ENCODE data around the gene SLC6A11.

SLC6A11 gene

DNA sequence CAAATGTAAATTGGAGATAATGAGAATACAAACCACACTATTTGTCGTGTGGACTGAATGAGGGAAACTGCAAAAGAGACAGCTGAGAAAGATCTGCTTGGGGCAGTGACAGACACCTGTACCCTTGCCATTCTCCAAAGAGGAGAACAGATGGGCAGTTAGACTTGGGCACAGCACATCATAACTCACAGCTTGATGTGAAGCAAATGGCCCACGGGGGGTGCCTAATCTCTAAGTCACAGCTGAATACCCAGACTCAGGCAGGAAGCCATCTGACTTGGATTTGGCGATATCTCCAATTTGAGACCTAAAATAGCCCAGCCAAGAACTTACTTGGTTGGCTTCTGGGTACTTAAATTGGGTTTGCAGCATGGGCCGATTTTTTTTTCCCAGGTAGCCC, 10.0 kb upstream of the SLC6A11 start:
- H3K9me3 ChIP-seq (ENCODE audit: low read length), result no peaks in the 10 kb centered on the region

DNA sequence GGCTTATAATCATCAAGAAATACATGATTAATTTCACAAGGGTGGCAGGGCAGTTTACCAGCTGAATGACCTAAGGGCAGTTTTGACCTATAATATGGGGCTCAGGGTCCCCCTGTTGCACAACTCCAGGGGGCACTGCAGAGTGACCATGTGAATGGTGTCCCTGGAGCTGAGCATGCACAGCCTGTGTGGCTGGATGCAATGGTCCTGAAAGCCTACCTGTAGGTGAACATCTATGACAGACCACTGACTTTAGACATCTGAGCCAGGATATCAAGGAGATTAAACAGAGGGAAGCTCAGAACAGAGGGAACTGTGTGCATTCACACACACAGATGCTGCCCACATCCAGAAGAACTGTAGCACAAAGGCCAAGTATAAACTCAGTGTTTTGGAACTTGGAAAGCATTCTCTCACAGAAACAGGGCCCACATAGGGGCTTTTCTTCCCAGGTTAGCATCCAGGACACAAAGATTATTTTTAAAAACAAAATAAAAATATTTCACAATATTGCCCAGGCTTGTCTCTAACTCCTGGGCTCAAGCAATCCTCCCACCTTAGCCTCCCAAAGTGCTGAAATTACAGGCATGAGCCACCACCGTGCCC, 7.8 kb upstream of the SLC6A11 start:
- Histone ChIP-seq H3K4me1 (ENCODE audit: insufficient read depth, low read length) (no peaks in the 10 kb centered on the region), H2AFZ (ENCODE audit: low read depth, low read length) (no peak overlapping the region), H3K27me3 (ENCODE audit: insufficient read depth, low read length) (no peaks in the 10 kb centered on the region), H3K36me3 (ENCODE audit: insufficient read depth, low read length) (no peaks in the 10 kb centered on the region), H3K9me3 (ENCODE audit: low read length) (no peaks in the 10 kb centered on the region), H3K4me3 (ENCODE audit: low read length) (no peak overlapping the region)

More for the DNA sequence above, 10.0 kb upstream of the SLC6A11 start:
- Histone ChIP-seq H2AFZ (ENCODE audit: low read depth, low read length) (no peak overlapping the region), H3K4me1 (ENCODE audit: insufficient read depth, low read length) (no peaks in the 10 kb centered on the region), H3K27me3 (ENCODE audit: insufficient read depth, low read length) (no peaks in the 10 kb centered on the region), H3K36me3 (ENCODE audit: insufficient read depth, low read length) (no peaks in the 10 kb centered on the region), H3K4me3 (ENCODE audit: low read length) (no peak overlapping the region)

GRCh38 chr3:10808974-10809373, 7.1 kb upstream of the SLC6A11 start:
- Histone ChIP-seq H3K9me3 (ENCODE audit: low read length) (no peaks in the 10 kb centered on the region), H2AFZ (ENCODE audit: low read depth, low read length) (no peak overlapping the region), H3K4me1 (ENCODE audit: insufficient read depth, low read length) (no peaks in the 10 kb centered on the region), H3K36me3 (ENCODE audit: insufficient read depth, low read length) (no peaks in the 10 kb centered on the region), H3K27me3 (ENCODE audit: insufficient read depth, low read length) (no peaks in the 10 kb centered on the region), H3K4me3 (ENCODE audit: low read length) (no peak overlapping the region)

GRCh38 chr3:10810376-10810775, 5.7 kb upstream of the SLC6A11 start:
- Histone ChIP-seq H3K4me1 (ENCODE audit: insufficient read depth, low read length) (no peaks in the 10 kb centered on the region), H3K27me3 (ENCODE audit: insufficient read depth, low read length) (peaks cover 12% of the 10 kb centered on the region), H2AFZ (ENCODE audit: low read depth, low read length) (no peak overlapping the region), H3K36me3 (ENCODE audit: insufficient read depth, low read length) (no peaks in the 10 kb centered on the region), H3K4me3 (ENCODE audit: low read length) (no peak overlapping the region), H3K9me3 (ENCODE audit: low read length) (no peaks in the 10 kb centered on the region)

DNA sequence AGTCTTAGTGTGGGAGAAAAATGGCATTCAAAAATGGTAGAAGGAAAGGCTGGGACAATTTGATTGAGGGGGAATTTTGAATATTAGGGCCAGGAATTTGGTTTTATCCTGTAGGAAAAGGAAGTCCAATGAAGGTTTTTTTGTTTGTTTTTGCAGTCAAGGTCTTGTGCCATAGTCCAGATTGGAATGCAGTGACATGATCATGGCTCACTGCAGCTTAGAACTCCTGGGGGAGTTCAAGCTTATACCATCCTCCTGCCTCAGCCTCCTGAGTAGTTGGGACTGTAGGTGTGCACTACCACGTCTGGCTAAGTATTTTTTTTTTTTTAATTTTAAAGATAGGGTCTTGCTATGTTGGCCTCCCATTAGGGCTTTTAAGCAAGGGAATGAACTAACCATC, 2.6 kb upstream of the SLC6A11 start:
- peaks cover 36% of the 10 kb centered on the region for H3K27me3 ChIP-seq (ENCODE audit: insufficient read depth, low read length)

DNA sequence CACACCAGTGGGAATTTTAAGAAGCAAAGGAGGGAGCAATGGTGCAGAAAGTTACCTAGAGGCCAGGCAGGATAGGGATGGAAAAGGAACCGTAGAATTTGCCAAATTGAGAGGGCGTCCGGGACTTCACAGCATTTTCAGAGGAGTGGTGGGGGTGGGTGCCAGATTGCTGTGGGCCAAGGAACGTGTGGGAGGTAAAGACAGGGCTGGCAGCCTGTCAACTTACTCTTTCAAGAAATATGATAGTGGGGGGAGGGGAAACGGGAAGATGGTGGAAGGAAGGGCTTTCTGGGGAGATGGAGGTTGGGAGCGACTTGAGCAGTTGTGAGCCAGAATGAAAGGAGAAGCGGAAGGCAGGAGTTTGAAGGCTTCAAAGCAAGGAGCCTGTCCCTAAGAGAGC, 1.4 kb upstream of the SLC6A11 start:
- H2AFZ ChIP-seq (ENCODE audit: low read depth, low read length), result no peak overlapping the region
- H3K27me3 ChIP-seq (ENCODE audit: insufficient read depth, low read length), result peaks cover 36% of the 10 kb centered on the region
- H3K9me3 ChIP-seq (ENCODE audit: low read length), result peaks cover 2% of the 10 kb centered on the region
- H3K36me3 ChIP-seq (ENCODE audit: insufficient read depth, low read length), result no peaks in the 10 kb centered on the region
- no peak overlapping the region for H3K4me3 ChIP-seq (ENCODE audit: low read length)
- no peaks in the 10 kb centered on the region for H3K4me1 ChIP-seq (ENCODE audit: insufficient read depth, low read length)

More for the DNA sequence above, 2.6 kb upstream of the SLC6A11 start:
- Histone ChIP-seq H3K9me3 (ENCODE audit: low read length) (peaks cover 2% of the 10 kb centered on the region), H3K4me3 (ENCODE audit: low read length) (no peak overlapping the region), H3K36me3 (ENCODE audit: insufficient read depth, low read length) (no peaks in the 10 kb centered on the region), H2AFZ (ENCODE audit: low read depth, low read length) (no peak overlapping the region), H3K4me1 (ENCODE audit: insufficient read depth, low read length) (no peaks in the 10 kb centered on the region)

DNA sequence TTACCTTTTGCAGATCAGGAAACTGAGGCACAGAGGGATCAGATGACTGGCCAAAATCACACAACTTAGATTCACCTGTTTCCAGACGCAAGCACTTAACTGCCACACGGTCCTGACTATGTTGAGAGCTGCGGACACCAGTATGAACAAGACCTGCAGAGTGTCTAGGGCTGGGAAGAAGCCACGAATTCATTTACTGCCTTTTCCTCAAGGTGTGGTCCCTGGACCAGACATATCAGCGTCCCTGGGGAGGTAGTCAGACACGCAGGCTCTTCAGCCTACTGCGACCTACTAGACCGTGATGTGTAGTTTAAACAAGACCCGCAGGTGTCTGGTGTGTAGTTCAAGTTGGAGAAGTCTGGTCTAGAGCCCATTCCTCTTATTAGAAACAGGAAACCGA, 541 bp upstream of the SLC6A11 start:
- Histone ChIP-seq H3K27me3 (ENCODE audit: insufficient read depth, low read length) (peaks cover 36% of the 10 kb centered on the region), H3K4me3 (ENCODE audit: low read length) (no peak overlapping the region), H3K36me3 (ENCODE audit: insufficient read depth, low read length) (no peaks in the 10 kb centered on the region), H3K4me1 (ENCODE audit: insufficient read depth, low read length) (no peaks in the 10 kb centered on the region), H2AFZ (ENCODE audit: low read depth, low read length) (no peak overlapping the region), H3K9me3 (ENCODE audit: low read length) (peaks cover 2% of the 10 kb centered on the region)

GRCh38 chr3:10816863-10817253, 830 bp downstream of the SLC6A11 start:
- peaks cover 36% of the 10 kb centered on the region for H3K27me3 ChIP-seq (ENCODE audit: insufficient read depth, low read length)
- no peaks in the 10 kb centered on the region for H3K4me1 ChIP-seq (ENCODE audit: insufficient read depth, low read length)
- H2AFZ ChIP-seq (ENCODE audit: low read depth, low read length), result no peak overlapping the region
- H3K36me3 ChIP-seq (ENCODE audit: insufficient read depth, low read length), result no peaks in the 10 kb centered on the region
- peaks cover 2% of the 10 kb centered on the region for H3K9me3 ChIP-seq (ENCODE audit: low read length)
- no peak overlapping the region for H3K4me3 ChIP-seq (ENCODE audit: low read length)

- H2AFZ ChIP-seq (ENCODE audit: low read depth, low read length), result no peak overlapping the region
- H3K4me3 ChIP-seq (ENCODE audit: low read length), result no peak overlapping the region
- peaks cover 36% of the 10 kb centered on the region for H3K27me3 ChIP-seq (ENCODE audit: insufficient read depth, low read length)
- no peaks in the 10 kb centered on the region for H3K4me1 ChIP-seq (ENCODE audit: insufficient read depth, low read length)
- H3K9me3 ChIP-seq (ENCODE audit: low read length), result peaks cover 2% of the 10 kb centered on the region
- no peaks in the 10 kb centered on the region for H3K36me3 ChIP-seq (ENCODE audit: insufficient read depth, low read length)
These were observed 1.5 kb downstream of the SLC6A11 start for GRCh38 chr3:10817506-10817905.

DNA sequence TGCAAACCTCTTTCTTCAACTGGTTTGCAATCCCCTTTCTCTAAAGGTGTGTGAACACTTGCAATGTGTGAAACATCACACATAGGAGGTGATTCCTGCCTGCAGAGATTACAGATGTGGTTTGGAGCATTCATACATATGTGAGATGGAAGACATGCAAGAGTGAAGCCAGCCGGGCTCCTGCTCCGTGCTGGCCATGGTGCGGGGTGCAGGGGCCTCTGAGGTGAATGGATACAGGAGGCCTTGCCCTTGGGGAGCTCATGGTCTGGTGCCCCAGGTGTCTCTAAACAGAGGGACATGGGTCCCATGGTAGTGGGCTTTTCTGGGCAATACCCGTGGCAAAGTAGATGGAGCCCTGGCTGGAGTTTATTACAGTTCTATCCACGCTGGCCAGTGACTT, 6.0 kb downstream of the SLC6A11 start:
- Histone ChIP-seq H3K36me3 (ENCODE audit: insufficient read depth, low read length) (no peaks in the 10 kb centered on the region), H2AFZ (ENCODE audit: low read depth, low read length) (no peak overlapping the region), H3K4me3 (ENCODE audit: low read length) (no peak overlapping the region), H3K9me3 (ENCODE audit: low read length) (no peaks in the 10 kb centered on the region), H3K27me3 (ENCODE audit: insufficient read depth, low read length) (peaks cover 8% of the 10 kb centered on the region), H3K4me1 (ENCODE audit: insufficient read depth, low read length) (no peaks in the 10 kb centered on the region)

- Histone ChIP-seq H2AFZ (ENCODE audit: low read depth, low read length) (no peak overlapping the region), H3K27me3 (ENCODE audit: insufficient read depth, low read length) (no peaks in the 10 kb centered on the region), H3K36me3 (ENCODE audit: insufficient read depth, low read length) (no peaks in the 10 kb centered on the region), H3K4me1 (ENCODE audit: insufficient read depth, low read length) (no peaks in the 10 kb centered on the region), H3K4me3 (ENCODE audit: low read length) (no peak overlapping the region), H3K9me3 (ENCODE audit: low read length) (no peaks in the 10 kb centered on the region)
These were observed 6.9 kb downstream of the SLC6A11 start for GRCh38 chr3:10822708-10823515.

- Histone ChIP-seq H3K4me3 (ENCODE audit: low read length) (no peak overlapping the region), H3K9me3 (ENCODE audit: low read length) (no peaks in the 10 kb centered on the region), H3K4me1 (ENCODE audit: insufficient read depth, low read length) (no peaks in the 10 kb centered on the region), H3K27me3 (ENCODE audit: insufficient read depth, low read length) (no peaks in the 10 kb centered on the region), H2AFZ (ENCODE audit: low read depth, low read length) (no peak overlapping the region), H3K36me3 (ENCODE audit: insufficient read depth, low read length) (no peaks in the 10 kb centered on the region)
These were observed 7.4 kb downstream of the SLC6A11 start for GRCh38 chr3:10823516-10823818.

- Histone ChIP-seq H3K4me3 (ENCODE audit: low read length) (no peak overlapping the region), H3K36me3 (ENCODE audit: insufficient read depth, low read length) (no peaks in the 10 kb centered on the region), H3K9me3 (ENCODE audit: low read length) (no peaks in the 10 kb centered on the region), H3K27me3 (ENCODE audit: insufficient read depth, low read length) (no peaks in the 10 kb centered on the region), H2AFZ (ENCODE audit: low read depth, low read length) (no peak overlapping the region), H3K4me1 (ENCODE audit: insufficient read depth, low read length) (no peaks in the 10 kb centered on the region)
These were observed 8.4 kb downstream of the SLC6A11 start for GRCh38 chr3:10824468-10824867.
